GM12892 (cell line): ENCODE data around the gene ANO9.

Experiments
- DNase-seq: peaks from one replicate; pipeline ENCODE4 v3.0.0; 2011; ENCODE audit not compliant: insufficient read length
- FAIRE-seq: peaks from 2 replicates; lab custom pipeline; 2011; peaks lifted over from hg19 to GRCh38; lab: Jason Lieb, UNC
- POLR2A ChIP-seq: IDR thresholded peaks from 2 replicates; pipeline ENCODE4 v1.6.1; 2011; ENCODE audit warnings: low read depth, low read length, control low read depth
- POLR2AphosphoS5 ChIP-seq: IDR thresholded peaks from 2 replicates; pipeline ENCODE4 v1.6.1; 2011; ENCODE audit warnings: low read depth, low read length, control low read depth
- TAF1 ChIP-seq: IDR thresholded peaks from 2 replicates; pipeline ENCODE4 v1.6.1; 2011; ENCODE audit warnings: low read depth, mild to moderate bottlenecking, control low read depth, low read length, borderline replicate concordance

The ANO9 gene

GRCh38 chr11:468493-468892 is 26.7 kb upstream of the ANO9 start:
- FAIRE-seq (no peak), DNase-seq (no peak)
- TF ChIP-seq POLR2AphosphoS5 (no peak), TAF1 (no peak), POLR2A (no peak)

- FAIRE-seq: no peak
- DNase-seq: no peak
- TF ChIP-seq TAF1: no peak
- TF ChIP-seq POLR2A: no peak
- TF ChIP-seq POLR2AphosphoS5: no peak
These were observed 26.2 kb upstream of the ANO9 start for GRCh38 chr11:468036-468435.

GRCh38 chr11:465896-466530 is 24.2 kb upstream of the ANO9 start:
- TF ChIP-seq TAF1 (no peak), POLR2AphosphoS5 (no peak), POLR2A (no peak)
- DNase-seq: no peak
- FAIRE-seq: no peak

GRCh38 chr11:464316-464715 is 22.5 kb upstream of the ANO9 start:
- no peak for TF ChIP-seq TAF1
- no peak for TF ChIP-seq POLR2AphosphoS5
- no peak for TF ChIP-seq POLR2A
- DNase-seq: no peak

GRCh38 chr11:462107-462890 is 20.5 kb upstream of the ANO9 start:
- TF ChIP-seq POLR2A: no peak
- TF ChIP-seq TAF1: no peak
- no peak for TF ChIP-seq POLR2AphosphoS5
- no peak for FAIRE-seq
- DNase-seq: no peak

More at GRCh38 chr11:464316-464715, 22.5 kb upstream of the ANO9 start:
- no peak for FAIRE-seq

- FAIRE-seq: no peak
- DNase-seq: no peak
- TF ChIP-seq POLR2AphosphoS5 (no peak), TAF1 (no peak), POLR2A (no peak)
These were observed 19.8 kb upstream of the ANO9 start for GRCh38 chr11:461626-462025.

GRCh38 chr11:460331-461199 is 18.8 kb upstream of the ANO9 start:
- TF ChIP-seq POLR2AphosphoS5 (no peak), POLR2A (no peak), TAF1 (no peak)
- DNase-seq (no peak), FAIRE-seq (no peak)

GRCh38 chr11:459511-460220 is 17.9 kb upstream of the ANO9 start:
- DNase-seq (no peak), FAIRE-seq (no peak)
- no peak for TF ChIP-seq POLR2AphosphoS5

GRCh38 chr11:457111-457760 is 15.4 kb upstream of the ANO9 start:
- no peak for TF ChIP-seq TAF1
- no peak for TF ChIP-seq POLR2A
- TF ChIP-seq POLR2AphosphoS5: no peak
- FAIRE-seq (no peak), DNase-seq (no peak)

- DNase-seq (peak; percentile 70), FAIRE-seq (peak; percentile 94)
- TF ChIP-seq POLR2A (0 out of 2 replicates have a peak, but pooled peaks have one; percentile 27), TAF1 (no peak)
These were observed 14.7 kb upstream of the ANO9 start for GRCh38 chr11:456533-456932.
